ENCODE measurements around the gene CRTC1.
"Not testable (repeated sequence)": the region's sequence is repeated elsewhere in the genome, so short reads cannot be mapped to it uniquely, and the experiment has no call there.

The CRTC1 gene

DNA sequence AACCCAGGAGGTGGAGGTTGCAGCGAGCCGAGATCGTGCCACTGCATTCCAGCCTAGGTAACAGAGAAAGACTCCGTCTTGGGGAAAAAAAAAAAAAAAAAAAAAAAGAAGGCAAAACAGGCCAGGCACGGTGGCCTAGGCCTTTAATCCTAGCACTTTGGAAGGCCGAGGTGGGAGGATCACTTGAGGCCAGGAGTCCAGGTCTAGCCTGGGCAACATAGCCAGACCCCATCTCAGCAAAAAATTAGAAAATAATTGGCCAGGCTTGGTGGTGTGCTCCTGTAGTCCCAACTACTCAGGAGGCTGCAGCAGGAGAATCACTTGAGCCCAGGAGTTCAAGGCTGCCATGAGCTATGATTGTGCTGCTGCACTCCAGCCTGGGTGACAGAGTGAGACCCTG is 43.4 kb downstream of the CRTC1 start:
- Histone ChIP-seq H3K9me3 (ENCODE audit: insufficient read depth, low read length) (no peaks in the 10 kb centered on the region), H4K20me1 (ENCODE audit: low read depth, low read length) (no peaks in the 10 kb centered on the region), H3K27me3 (ENCODE audit: low read length) (no peaks in the 10 kb centered on the region), H3F3A (ENCODE audit: insufficient read depth) (no peaks in the 10 kb centered on the region), H3K9ac (ENCODE audit: low read length) (no peak overlapping the region), H3K9me2 (replicated peaks; ENCODE audit: insufficient read depth, low read length) (no peaks in the 10 kb centered on the region), H3K27ac (ENCODE audit: low read depth, low read length) (no peak overlapping the region), H2AFZ (ENCODE audit: low read depth, low read length, severe bottlenecking) (no peak overlapping the region), H3K4me3 (ENCODE audit: insufficient read depth, low read length, poor library complexity, severe bottlenecking) (no peak overlapping the region), H3K4me2 (ENCODE audit: low read depth, low read length, poor library complexity, severe bottlenecking) (no peak overlapping the region), H3K79me2 (ENCODE audit: insufficient read depth, low read length) (no peaks in the 10 kb centered on the region), H3K36me3 (ENCODE audit: low read length) (no peaks in the 10 kb centered on the region)
- TF ChIP-seq, protein P1, sequence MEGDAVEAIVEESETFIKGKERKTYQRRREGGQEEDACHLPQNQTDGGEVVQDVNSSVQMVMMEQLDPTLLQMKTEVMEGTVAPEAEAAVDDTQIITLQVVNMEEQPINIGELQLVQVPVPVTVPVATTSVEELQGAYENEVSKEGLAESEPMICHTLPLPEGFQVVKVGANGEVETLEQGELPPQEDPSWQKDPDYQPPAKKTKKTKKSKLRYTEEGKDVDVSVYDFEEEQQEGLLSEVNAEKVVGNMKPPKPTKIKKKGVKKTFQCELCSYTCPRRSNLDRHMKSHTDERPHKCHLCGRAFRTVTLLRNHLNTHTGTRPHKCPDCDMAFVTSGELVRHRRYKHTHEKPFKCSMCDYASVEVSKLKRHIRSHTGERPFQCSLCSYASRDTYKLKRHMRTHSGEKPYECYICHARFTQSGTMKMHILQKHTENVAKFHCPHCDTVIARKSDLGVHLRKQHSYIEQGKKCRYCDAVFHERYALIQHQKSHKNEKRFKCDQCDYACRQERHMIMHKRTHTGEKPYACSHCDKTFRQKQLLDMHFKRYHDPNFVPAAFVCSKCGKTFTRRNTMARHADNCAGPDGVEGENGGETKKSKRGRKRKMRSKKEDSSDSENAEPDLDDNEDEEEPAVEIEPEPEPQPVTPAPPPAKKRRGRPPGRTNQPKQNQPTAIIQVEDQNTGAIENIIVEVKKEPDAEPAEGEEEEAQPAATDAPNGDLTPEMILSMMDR (IDR thresholded peaks at IDR 0.05; ENCODE audit: insufficient read depth, low read length, poor library complexity, severe bottlenecking), result no peak
- TF ChIP-seq EZH2phosphoT487 (conservative IDR thresholded peaks at IDR 0.05; ENCODE audit: low read length), result no peak

DNA sequence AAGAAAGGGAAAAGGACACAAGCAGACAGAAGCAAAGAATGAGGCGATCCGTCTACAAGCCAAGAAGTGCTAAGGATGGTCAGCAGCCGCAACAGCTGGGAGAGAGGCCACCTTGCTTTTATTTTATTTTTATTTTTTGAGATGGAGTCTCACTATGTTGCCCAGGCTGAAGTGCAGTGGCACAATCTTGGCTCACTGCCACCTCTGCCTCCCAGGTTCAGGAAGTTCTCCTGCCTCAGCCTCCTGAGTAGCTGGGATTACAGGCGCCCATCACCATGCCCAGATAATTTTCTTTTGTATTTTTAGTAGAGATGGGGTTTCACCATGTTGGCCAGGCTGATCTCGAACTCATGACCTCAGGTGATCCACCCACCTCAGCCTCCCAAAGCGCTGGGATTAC is 44.1 kb downstream of the CRTC1 start:
- H3K36me3 ChIP-seq (ENCODE audit: low read length); H4K20me1 ChIP-seq (ENCODE audit: low read depth, low read length); H3K79me2 ChIP-seq (ENCODE audit: insufficient read depth, low read length); H3K27me3 ChIP-seq (ENCODE audit: low read length); H3F3A ChIP-seq (ENCODE audit: insufficient read depth); H3K4me3 ChIP-seq (ENCODE audit: insufficient read depth, low read length, poor library complexity, severe bottlenecking); H3K27ac ChIP-seq (ENCODE audit: low read depth, low read length); H3K9me2 ChIP-seq (replicated peaks; ENCODE audit: insufficient read depth, low read length); H3K4me2 ChIP-seq (ENCODE audit: low read depth, low read length, poor library complexity, severe bottlenecking); H3K9ac ChIP-seq (ENCODE audit: low read length); H3K9me3 ChIP-seq (ENCODE audit: insufficient read depth, low read length); H2AFZ ChIP-seq (ENCODE audit: low read depth, low read length, severe bottlenecking): not testable (repeated sequence)

DNA sequence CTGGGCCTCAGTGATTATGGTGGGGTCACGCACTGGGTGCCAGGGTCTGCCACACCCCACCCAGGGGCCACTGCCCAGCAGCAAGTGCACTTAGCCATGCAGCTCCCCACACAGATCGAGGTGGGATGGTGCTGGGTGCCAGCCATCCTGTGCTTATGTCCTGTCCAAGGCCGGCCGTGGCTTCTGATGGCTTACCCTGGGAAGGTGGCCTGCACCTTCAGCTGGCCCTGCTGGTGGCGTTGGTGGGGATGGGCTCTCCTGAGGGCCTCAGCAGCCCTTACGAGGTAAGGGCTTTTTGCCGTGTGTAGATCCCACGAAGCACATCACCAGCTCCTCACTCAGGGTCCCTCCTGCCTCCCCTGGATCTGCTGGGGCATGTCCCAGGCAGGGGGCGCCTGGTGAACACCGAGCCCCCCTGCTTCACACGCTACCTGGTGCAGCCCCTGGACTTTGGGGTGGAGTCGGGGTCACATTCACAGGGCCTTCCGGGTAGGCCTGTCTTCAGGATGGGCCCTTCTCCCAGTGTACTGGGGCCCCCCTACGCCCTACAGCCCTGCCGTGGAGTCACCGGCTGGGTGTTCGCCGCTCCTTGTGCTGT is 46.6 kb downstream of the CRTC1 start:
- no peak overlapping the region for H3K9ac ChIP-seq (ENCODE audit: low read length)

DNA sequence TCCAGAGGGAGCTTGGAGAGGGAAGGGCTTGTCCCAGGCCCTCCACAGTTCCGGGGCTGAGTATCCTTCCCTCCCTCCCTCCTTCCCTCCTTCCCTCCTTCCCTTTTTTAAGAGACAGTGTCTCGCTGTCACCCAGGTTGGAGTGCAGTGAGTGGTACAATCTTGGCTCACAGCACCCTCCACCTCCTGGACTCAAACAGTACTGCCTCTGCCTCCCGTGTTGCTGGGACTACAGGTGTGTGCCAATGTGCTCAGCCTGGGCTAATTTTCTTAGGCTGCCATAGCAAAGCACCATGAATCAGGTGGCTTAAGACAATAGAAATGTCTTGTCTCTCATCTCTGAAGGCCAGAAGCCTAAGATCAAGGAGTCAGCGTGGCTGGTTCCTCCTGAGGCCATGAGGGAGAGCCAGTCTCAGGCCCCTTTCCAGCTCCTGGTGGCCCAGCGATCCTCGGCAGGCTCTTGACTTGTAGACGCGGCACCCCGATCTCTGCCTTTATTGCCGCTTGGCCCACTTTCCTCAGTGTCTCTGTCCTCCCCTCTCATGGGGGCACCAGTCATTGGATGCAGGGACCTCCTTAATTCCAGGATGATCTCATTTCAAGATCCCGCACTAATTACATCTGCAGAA is 47.5 kb downstream of the CRTC1 start:
- Histone ChIP-seq H3K9me2 (replicated peaks; ENCODE audit: insufficient read depth, low read length) (no peaks in the 10 kb centered on the region), H4K20me1 (ENCODE audit: low read depth, low read length) (no peaks in the 10 kb centered on the region), H3K9ac (ENCODE audit: low read length) (no peak overlapping the region), H2AFZ (ENCODE audit: low read depth, low read length, severe bottlenecking) (no peak overlapping the region), H3F3A (ENCODE audit: insufficient read depth) (no peaks in the 10 kb centered on the region), H3K79me2 (ENCODE audit: insufficient read depth, low read length) (no peaks in the 10 kb centered on the region), H3K27me3 (ENCODE audit: low read length) (no peaks in the 10 kb centered on the region), H3K4me3 (ENCODE audit: insufficient read depth, low read length, poor library complexity, severe bottlenecking) (no peak overlapping the region), H3K27ac (ENCODE audit: low read depth, low read length) (no peak overlapping the region), H3K9me3 (ENCODE audit: insufficient read depth, low read length) (no peaks in the 10 kb centered on the region), H3K36me3 (ENCODE audit: low read length) (no peaks in the 10 kb centered on the region), H3K4me2 (ENCODE audit: low read depth, low read length, poor library complexity, severe bottlenecking) (no peak overlapping the region)
- TF ChIP-seq EZH2phosphoT487 (conservative IDR thresholded peaks at IDR 0.05; ENCODE audit: low read length), result no peak
- TF ChIP-seq, protein P1 (IDR thresholded peaks at IDR 0.05; ENCODE audit: insufficient read depth, low read length, poor library complexity, severe bottlenecking), result no peak

More for the DNA sequence above, 46.6 kb downstream of the CRTC1 start:
- H2AFZ ChIP-seq (ENCODE audit: low read depth, low read length, severe bottlenecking), result no peak overlapping the region
- H3K27ac ChIP-seq (ENCODE audit: low read depth, low read length), result no peak overlapping the region
- H3K79me2 ChIP-seq (ENCODE audit: insufficient read depth, low read length), result no peaks in the 10 kb centered on the region
- H4K20me1 ChIP-seq (ENCODE audit: low read depth, low read length), result no peaks in the 10 kb centered on the region
- no peaks in the 10 kb centered on the region for H3F3A ChIP-seq (ENCODE audit: insufficient read depth)
- no peaks in the 10 kb centered on the region for H3K9me2 ChIP-seq (replicated peaks; ENCODE audit: insufficient read depth, low read length)
- H3K4me3 ChIP-seq (ENCODE audit: insufficient read depth, low read length, poor library complexity, severe bottlenecking), result no peak overlapping the region
- H3K4me2 ChIP-seq (ENCODE audit: low read depth, low read length, poor library complexity, severe bottlenecking), result no peak overlapping the region
- no peaks in the 10 kb centered on the region for H3K36me3 ChIP-seq (ENCODE audit: low read length)
- no peak for TF ChIP-seq EZH2phosphoT487 (conservative IDR thresholded peaks at IDR 0.05; ENCODE audit: low read length)
- TF ChIP-seq, protein P1 (IDR thresholded peaks at IDR 0.05; ENCODE audit: insufficient read depth, low read length, poor library complexity, severe bottlenecking), result no peak
- no peaks in the 10 kb centered on the region for H3K27me3 ChIP-seq (ENCODE audit: low read length)
- no peaks in the 10 kb centered on the region for H3K9me3 ChIP-seq (ENCODE audit: insufficient read depth, low read length)

Data from SU-DHL-6 (cell line).